Thyroid gland (tissue), 4 donors: ENCODE data around the gene FAM171A2. TPM values are rescaled to one million over a fixed set of nuclear protein-coding genes. Genes with fewer than 3 reads are reported as not detected.

Source experiments
- DNase-seq, 2 donors: peaks; one replicate each; pipeline ENCODE4 v3.0.0-alpha.2; 2019
- H3K27ac ChIP-seq, 3 donors: fragments of 200-600 bp; sonication (generic); 1 replicate in 2 of 3; 2 replicates in 1 of 3; pipeline ENCODE4 v1.5.1; 2016 to 2019; ENCODE audit warnings: mild to moderate bottlenecking in 1 of 3, moderate library complexity in 1 of 3
- H3K27me3 ChIP-seq: fragments of 200-600 bp; sonication (generic); one replicate; pipeline ENCODE4 v1.5.1; 2019
- H3K36me3 ChIP-seq, 2 donors: fragments of 200-600 bp; sonication (generic); one replicate each; pipeline ENCODE4 v1.5.1; 2016 to 2019
- H3K4me1 ChIP-seq, 2 donors: fragments of 200-600 bp; sonication (generic); one replicate each; pipeline ENCODE4 v1.5.1; 2017 to 2019
- H3K4me3 ChIP-seq, 3 donors: fragments of 200-600 bp; sonication (generic); replicated peaks in 1 of 3; 1 replicate in 2 of 3; 2 replicates in 1 of 3; pipeline ENCODE4 v1.5.1; 2016; ENCODE audit warnings: mild to moderate bottlenecking in 1 of 3
- H3K9me3 ChIP-seq: fragments of 200-600 bp; sonication (generic); one replicate; pipeline ENCODE4 v1.5.1; 2017
- POLR2A ChIP-seq, 2 donors: fragments of 450-650 bp; IDR thresholded peaks; one replicate each; pipeline ENCODE4 v1.6.1; 2017; ENCODE audit warnings: antibody characterized with exemption in 2 of 2, mild to moderate bottlenecking in 2 of 2, moderate library complexity in 1 of 2
- WGBS, 2 donors: methylation state at CpG; one replicate each; pipeline ENCODE4 v1.1.5; 2017; 5-methylcytosine and 5-hydroxymethylcytosine counted together
- intact Hi-C: fragments of 100-400 bp; cut with DNase I; formaldehyde crosslinking; loops from one replicate; pipeline ENCODE4 v1.15.1; 2023
- total RNA-seq, 4 donors: library from RNA; depleted of rRNA; stranded (reverse); fragments of >200 nt; gene quantifications; one replicate each; pipeline ENCODE4 v1.2.3, GENCODE V29; 2016
- TF ChIP-seq, protein P1 (sequence below), 6 experiments: fragments of 200-600 bp in 3 of 6; fragments of 450-650 bp in 3 of 6; sonication (generic) in 3 of 6; IDR thresholded peaks; one replicate each; pipeline ENCODE4 v1.5.1; 2016 to 2019; ENCODE audit warnings: antibody characterized with exemption in 6 of 6, mild to moderate bottlenecking in 2 of 6, inconsistent platforms in 1 of 6, moderate library complexity in 1 of 6

FAM171A2 gene
- total RNA-seq, 4 donors from 2014 or later = 7.1 to 15.0 (median 10.4) TPM

GRCh38 chr17:44400226-44400847 is 36.7 kb upstream of the FAM171A2 start:
- 88 to 91% methylated on average over 3 of the region's 3 CpGs for WGBS, 2 donors
- Histone ChIP-seq H3K4me3 (no peak overlapping the region), H3K27ac (no peak overlapping the region), H3K36me3 (peaks cover 21 to 33% of the 10 kb centered on the region in 2 donors), H3K9me3 (no peaks in the 10 kb centered on the region), H3K27me3 (no peaks in the 10 kb centered on the region), H3K4me1 (no peaks in the 10 kb centered on the region)
- TF ChIP-seq, protein P1, sequence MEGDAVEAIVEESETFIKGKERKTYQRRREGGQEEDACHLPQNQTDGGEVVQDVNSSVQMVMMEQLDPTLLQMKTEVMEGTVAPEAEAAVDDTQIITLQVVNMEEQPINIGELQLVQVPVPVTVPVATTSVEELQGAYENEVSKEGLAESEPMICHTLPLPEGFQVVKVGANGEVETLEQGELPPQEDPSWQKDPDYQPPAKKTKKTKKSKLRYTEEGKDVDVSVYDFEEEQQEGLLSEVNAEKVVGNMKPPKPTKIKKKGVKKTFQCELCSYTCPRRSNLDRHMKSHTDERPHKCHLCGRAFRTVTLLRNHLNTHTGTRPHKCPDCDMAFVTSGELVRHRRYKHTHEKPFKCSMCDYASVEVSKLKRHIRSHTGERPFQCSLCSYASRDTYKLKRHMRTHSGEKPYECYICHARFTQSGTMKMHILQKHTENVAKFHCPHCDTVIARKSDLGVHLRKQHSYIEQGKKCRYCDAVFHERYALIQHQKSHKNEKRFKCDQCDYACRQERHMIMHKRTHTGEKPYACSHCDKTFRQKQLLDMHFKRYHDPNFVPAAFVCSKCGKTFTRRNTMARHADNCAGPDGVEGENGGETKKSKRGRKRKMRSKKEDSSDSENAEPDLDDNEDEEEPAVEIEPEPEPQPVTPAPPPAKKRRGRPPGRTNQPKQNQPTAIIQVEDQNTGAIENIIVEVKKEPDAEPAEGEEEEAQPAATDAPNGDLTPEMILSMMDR (IDR thresholded peaks at IDR 0.05) = peak in 4 of 6 experiments; percentile 25 to 51 (median 46)
- no peak for TF ChIP-seq POLR2A (IDR thresholded peaks at IDR 0.05)
- intact Hi-C loops = no loop called here
- peak; percentile 20 to 33 for DNase-seq

DNA sequence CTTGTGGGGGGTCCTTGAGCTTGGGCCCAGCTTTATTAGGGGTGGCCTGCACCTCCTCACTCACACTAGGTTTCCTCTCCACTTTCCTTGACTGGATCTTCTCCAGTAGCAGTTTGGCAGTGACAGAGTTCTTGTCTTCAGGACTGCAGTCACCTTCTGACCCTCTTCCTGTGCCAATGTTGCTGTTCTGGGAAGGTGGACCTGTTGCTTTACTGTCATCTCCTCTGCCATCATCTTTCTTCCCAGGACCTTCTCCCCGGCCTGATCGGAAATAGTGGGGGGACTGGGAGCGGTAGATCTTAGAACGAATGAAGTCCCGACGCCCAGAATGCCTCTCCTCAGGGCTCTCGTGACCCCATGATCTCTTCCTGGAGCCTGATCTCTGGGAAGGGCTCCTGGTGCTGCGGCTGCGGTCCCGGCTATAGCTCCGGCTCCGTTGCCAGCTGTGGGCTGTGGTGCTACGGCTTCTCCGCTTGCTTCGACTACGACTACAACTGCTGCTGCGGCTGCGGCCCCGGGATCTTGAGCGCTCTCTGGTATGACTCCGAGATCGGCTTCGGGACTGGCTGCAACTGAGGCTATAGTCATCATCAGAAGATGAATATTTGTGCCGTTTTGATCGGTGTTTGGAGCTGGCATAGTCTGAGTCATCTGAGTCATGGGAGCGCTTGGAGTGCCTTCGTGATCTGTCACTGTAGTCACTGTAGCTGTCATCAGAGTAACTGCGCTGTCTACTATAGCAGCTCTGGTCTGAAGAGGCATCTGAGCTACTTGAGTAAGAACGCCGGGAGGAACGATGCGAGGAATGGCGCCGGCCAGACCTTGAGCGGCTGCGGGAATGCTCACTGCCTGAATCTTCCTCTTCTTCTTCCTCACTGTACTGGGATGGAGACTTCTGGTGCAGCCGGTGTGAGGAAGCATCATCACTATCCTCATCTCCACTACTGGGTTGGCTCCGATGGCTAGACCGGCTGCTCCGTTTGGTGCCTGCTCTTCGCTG is 35.3 kb upstream of the FAM171A2 start:
- DNase-seq = no peak
- Histone ChIP-seq H3K4me3 (no peak overlapping the region), H3K27ac (no peak overlapping the region), H3K4me1 (no peaks in the 10 kb centered on the region), H3K36me3 (peaks cover 21 to 29% of the 10 kb centered on the region in 2 donors), H3K27me3 (no peaks in the 10 kb centered on the region), H3K9me3 (no peaks in the 10 kb centered on the region)
- TF ChIP-seq, protein P1 (IDR thresholded peaks at IDR 0.05) = no peak
- no peak for TF ChIP-seq POLR2A (IDR thresholded peaks at IDR 0.05)
- intact Hi-C loops = no loop called here
- 97% methylated on average over 36 to 41 of the region's 41 CpGs for WGBS, 2 donors

- Histone ChIP-seq H3K4me1 (peaks cover 0 to 5% of the 10 kb centered on the region in 2 donors), H3K9me3 (no peaks in the 10 kb centered on the region), H3K36me3 (peaks cover 21 to 25% of the 10 kb centered on the region in 2 donors), H3K27ac (no peak overlapping the region), H3K4me3 (no peak overlapping the region), H3K27me3 (no peaks in the 10 kb centered on the region)
- no peak for DNase-seq
- intact Hi-C loops = no loop called here
- WGBS, 2 donors = 93 to 94% methylated on average over 8 of the region's 8 CpGs
- TF ChIP-seq, protein P1 (IDR thresholded peaks at IDR 0.05) = no peak
- TF ChIP-seq POLR2A (IDR thresholded peaks at IDR 0.05) = no peak
These were observed 34.1 kb upstream of the FAM171A2 start for GRCh38 chr17:44397479-44398440.

GRCh38 chr17:44396946-44397345 is 33.3 kb upstream of the FAM171A2 start:
- DNase-seq = no peak
- Histone ChIP-seq H3K36me3 (peaks cover 21 to 25% of the 10 kb centered on the region in 2 donors), H3K27ac (no peak overlapping the region), H3K9me3 (no peaks in the 10 kb centered on the region), H3K4me1 (peaks cover 0 to 5% of the 10 kb centered on the region in 2 donors), H3K27me3 (no peaks in the 10 kb centered on the region), H3K4me3 (no peak overlapping the region)
- WGBS, 2 donors = 95 to 97% methylated on average over 5 of the region's 5 CpGs
- intact Hi-C loops = no loop called here
- TF ChIP-seq POLR2A (IDR thresholded peaks at IDR 0.05) = no peak
- TF ChIP-seq, protein P1 (IDR thresholded peaks at IDR 0.05) = no peak
